Smooth muscle cell of the umbilical artery (primary cell): ENCODE data around the gene FLT4. TPM values are rescaled to one million over a fixed set of nuclear protein-coding genes. Genes with fewer than 3 reads are reported as not detected.

Experiments
- total RNA-seq: library from RNA; depleted of rRNA; stranded (reverse); fragments of >200 nt; gene quantifications from 2 replicates; pipeline ENCODE4 v1.2.3, GENCODE V29; 2014

Gene FLT4
- total RNA-seq: 0.30 and 0.46 TPM in 2 replicates

DNA sequence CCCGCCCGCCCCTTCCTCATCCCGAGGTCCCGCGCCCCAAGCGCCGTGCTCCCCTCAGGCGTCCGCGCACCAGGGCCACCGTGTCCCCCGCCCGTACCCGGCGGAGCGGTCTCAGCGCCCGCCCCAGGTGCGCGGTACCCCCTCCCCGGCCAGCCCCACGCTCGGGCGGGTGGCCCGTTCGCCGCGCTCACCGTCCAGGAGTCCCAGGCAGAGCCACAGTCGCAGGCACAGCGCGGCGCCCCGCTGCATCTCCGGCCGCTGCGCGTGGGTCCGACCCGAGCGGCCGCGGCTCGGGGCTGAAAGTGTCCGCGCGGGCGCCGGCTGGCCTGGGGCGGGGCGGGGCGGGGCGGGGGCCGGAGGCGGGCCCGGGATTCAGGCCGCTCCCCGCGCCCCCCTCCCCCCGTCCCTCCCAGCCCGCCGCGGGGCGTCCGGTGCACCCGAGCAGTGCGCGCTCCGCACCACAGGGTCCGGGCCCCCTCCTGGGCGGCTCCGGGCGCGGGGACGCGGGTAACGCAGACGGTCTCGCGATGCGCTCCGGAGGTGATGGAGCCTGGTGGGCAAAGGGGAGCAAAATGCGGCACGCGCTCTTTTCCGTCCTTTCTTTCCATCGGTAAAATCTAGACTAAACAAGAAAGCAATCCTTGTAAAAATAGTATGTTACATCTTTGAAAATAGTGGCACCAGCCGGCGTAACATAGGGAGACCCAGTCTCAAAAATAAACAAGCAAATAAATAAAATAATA lies at the start of gene FLT4:
Gene FLT4 (minus strand): TSS at position 304 of the 743 bp plus-strand sequence. CDS start 55 bp downstream, at position 249.

DNA sequence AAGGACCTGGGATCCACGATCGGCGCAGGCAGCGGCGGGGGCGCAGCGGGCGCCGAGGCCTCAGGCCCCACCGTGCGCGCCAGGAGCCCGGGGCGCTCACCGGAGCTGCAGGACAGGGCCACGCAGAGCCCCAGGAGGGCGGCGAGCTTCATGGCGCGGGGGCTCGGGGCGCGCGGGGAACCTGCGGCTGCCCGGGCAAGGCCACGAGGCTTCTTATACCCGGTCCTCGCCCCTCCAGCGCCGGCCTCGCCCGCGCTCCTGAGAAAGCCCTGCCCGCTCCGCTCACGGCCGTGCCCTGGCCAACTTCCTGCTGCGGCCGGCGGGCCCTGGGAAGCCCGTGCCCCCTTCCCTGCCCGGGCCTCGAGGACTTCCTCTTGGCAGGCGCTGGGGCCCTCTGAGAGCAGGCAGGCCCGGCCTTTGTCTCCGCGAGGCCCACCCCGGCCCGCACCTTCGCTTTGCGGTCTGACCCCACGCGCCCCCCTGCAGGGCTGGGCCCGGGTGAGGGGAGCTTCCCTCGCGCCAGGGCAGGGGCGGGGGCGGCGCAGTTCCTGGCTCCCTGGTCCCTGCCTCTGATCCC lies 58.0 kb downstream of the FLT4 start, which contains the start of gene SCGB3A1:
Gene SCGB3A1 (minus strand): TSS at position 189 of the 577 bp plus-strand sequence. CDS start 37 bp downstream, at position 152.

Other genes with a start within 250 kb of the FLT4 start
- gene CNOT6, start 155.2 kb downstream of the FLT4 start, total RNA-seq: 15.1 and 24.5 TPM in 2 replicates
- gene SCGB3A1, start 58.1 kb downstream of the FLT4 start, total RNA-seq: not detected in 2 replicates
- not detected in 2 replicates for gene OR2Y1, start 90.5 kb upstream of the FLT4 start, total RNA-seq
- 96.2 and 122 TPM in 2 replicates for gene MGAT1, start 153.2 kb upstream of the FLT4 start, total RNA-seq
- gene ZFP62, start 211.7 kb upstream of the FLT4 start, total RNA-seq: 22.6 and 26.3 TPM in 2 replicates
- not detected in 2 replicates for gene BTNL8, start 249.6 kb upstream of the FLT4 start, total RNA-seq